Stomach smooth muscle (tissue), 2 donors: ENCODE results near the gene ZNF609.
"Not testable (repeated sequence)": the region's sequence is repeated elsewhere in the genome, so short reads cannot be mapped to it uniquely, and the experiment has no call there.

Experiments
- H3K27ac ChIP-seq: one replicate; pipeline ENCODE4 v1.7.0; 2013; ENCODE audit warnings: mild to moderate bottlenecking, low read length, inconsistent platforms
- H3K27me3 ChIP-seq, 2 donors: one replicate each; pipeline ENCODE4 v1.7.0; 2013; ENCODE audit warnings: low read length in 2 of 2; ENCODE audit not compliant: insufficient read depth in 2 of 2, control insufficient read depth in 1 of 2
- H3K36me3 ChIP-seq, 2 donors: one replicate each; pipeline ENCODE4 v1.7.0; 2013; ENCODE audit warnings: low read length in 2 of 2; ENCODE audit not compliant: control insufficient read depth in 2 of 2, insufficient read depth in 2 of 2
- H3K4me1 ChIP-seq: one replicate; pipeline ENCODE4 v1.7.0; 2013; ENCODE audit warnings: low read length; ENCODE audit not compliant: control insufficient read depth, insufficient read depth
- H3K4me3 ChIP-seq, 2 donors: one replicate each; pipeline ENCODE4 v1.7.0; 2013; ENCODE audit warnings: low read length in 2 of 2
- H3K9ac ChIP-seq, 2 donors: one replicate each; pipeline ENCODE4 v1.7.0; 2013; ENCODE audit warnings: low read length in 2 of 2, mild to moderate bottlenecking in 1 of 2
- H3K9me3 ChIP-seq, 2 donors: one replicate each; pipeline ENCODE4 v1.7.0; 2013; ENCODE audit warnings: low read length in 2 of 2; ENCODE audit not compliant: control insufficient read depth in 2 of 2
- donor health status: healthy.
- donor health status: Pancreatic carcinoma.

ZNF609 gene

DNA sequence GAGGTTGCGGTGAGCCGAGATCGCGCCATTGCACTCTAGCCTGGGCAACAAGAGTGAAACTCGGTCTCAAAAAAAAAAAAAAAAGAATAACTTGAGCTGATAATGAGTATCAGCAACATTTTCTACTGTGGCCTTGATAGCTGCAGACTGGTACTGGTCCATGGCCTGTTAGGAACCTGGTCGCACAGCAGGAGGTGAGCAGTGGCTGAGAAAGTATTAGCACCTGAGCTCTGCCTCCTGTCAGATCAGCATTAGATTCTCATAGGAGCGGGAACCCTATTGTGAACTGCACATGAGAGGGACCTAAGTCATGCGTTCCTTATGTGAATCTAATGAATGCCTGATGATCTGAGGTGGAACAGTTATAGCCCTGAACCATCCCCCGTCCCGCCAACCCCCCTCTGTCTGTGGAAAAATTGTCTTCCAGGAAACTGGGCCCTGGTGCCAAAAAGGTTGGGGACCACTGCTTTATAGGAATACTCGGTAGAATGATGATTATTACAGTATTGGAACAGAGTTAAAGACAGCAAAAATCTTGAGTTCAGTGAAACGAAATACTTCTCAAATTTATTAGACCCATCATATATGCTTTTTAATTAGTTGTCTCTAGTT, 126.0 kb downstream of the ZNF609 start:
- Histone ChIP-seq H3K36me3 (no peaks in the 10 kb centered on the region), H3K27me3 (no peaks in the 10 kb centered on the region), H3K4me3 (no peak overlapping the region), H3K27ac (no peak overlapping the region), H3K9me3 (no peaks in the 10 kb centered on the region), H3K4me1 (no peaks in the 10 kb centered on the region), H3K9ac (no peak overlapping the region)

GRCh38 chr15:64586984-64587383, 126.6 kb downstream of the ZNF609 start:
- no peak overlapping the region for H3K9ac ChIP-seq
- H3K4me3 ChIP-seq: no peak overlapping the region
- no peaks in the 10 kb centered on the region for H3K36me3 ChIP-seq
- no peak overlapping the region for H3K27ac ChIP-seq
- no peaks in the 10 kb centered on the region for H3K4me1 ChIP-seq
- no peaks in the 10 kb centered on the region for H3K9me3 ChIP-seq
- H3K27me3 ChIP-seq: no peaks in the 10 kb centered on the region

DNA sequence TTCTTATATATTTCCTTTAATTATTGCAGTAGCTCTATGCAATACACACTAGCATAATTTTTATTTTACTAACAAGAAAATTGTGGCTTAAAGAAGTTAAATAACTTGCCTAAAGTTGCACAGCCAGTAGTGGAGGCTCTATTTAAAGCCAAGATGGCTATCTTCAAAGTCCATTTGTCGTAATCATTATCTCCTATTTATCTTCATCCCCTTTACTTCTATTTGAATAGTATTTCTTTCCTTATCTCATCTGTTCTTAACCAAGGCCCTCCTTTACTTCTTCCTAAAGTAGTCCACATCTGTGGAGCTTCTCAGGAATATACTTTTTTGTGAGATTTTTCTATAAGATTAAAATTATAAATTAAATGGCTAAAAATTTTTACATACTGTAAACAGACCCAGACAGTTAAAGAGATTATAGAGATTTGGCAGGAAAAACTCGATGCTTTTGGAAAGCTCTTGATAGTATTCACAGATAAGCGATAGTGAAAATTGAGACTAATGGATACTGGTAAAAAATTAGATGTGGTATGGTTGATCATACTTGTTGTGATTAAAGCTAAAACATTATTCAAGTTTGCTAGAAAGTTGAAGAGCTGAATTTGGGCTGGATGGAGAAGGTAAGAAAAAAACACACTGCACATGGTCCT, 129.2 kb downstream of the ZNF609 start:
- Histone ChIP-seq H3K4me3 (no peak overlapping the region), H3K4me1 (no peaks in the 10 kb centered on the region), H3K27me3 (no peaks in the 10 kb centered on the region), H3K36me3 (no peaks in the 10 kb centered on the region), H3K9ac (no peak overlapping the region), H3K9me3 (no peaks in the 10 kb centered on the region), H3K27ac (no peak overlapping the region)

- not testable (repeated sequence) for H3K27ac ChIP-seq, H3K9me3 ChIP-seq, H3K36me3 ChIP-seq, H3K27me3 ChIP-seq, H3K9ac ChIP-seq, H3K4me1 ChIP-seq, H3K4me3 ChIP-seq
Observed at GRCh38 chr15:64592845-64593244, 132.5 kb downstream of the ZNF609 start.

- peak overlapping the region in 1 of 2 donors; percentile 22 for H3K9ac ChIP-seq
- peaks cover 8% of the 10 kb centered on the region for H3K4me1 ChIP-seq
- no peaks in the 10 kb centered on the region for H3K36me3 ChIP-seq
- H3K9me3 ChIP-seq: no peaks in the 10 kb centered on the region
- H3K4me3 ChIP-seq: peak overlapping the region in 1 of 2 donors; percentile 35
- no peak overlapping the region for H3K27ac ChIP-seq
- no peaks in the 10 kb centered on the region for H3K27me3 ChIP-seq
Observed at GRCh38 chr15:64596701-64597476, 136.5 kb downstream of the ZNF609 start.

DNA sequence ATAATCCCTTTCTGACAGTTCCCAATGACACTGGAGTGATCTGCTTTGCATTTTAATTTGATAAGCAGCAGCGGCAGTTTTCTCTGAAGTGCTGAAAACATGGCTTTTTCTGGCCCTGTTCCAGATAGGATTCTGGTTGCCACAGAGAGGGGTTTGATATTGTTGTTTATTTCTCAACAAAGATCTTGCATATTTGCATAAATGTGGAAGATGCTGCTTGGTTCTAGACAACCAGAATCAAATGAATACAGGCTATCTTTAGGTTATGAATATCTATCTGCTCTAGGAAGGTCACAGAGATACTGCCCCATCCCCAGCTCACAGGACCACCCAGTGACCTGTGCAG, 137.1 kb downstream of the ZNF609 start:
- Histone ChIP-seq H3K9me3 (no peaks in the 10 kb centered on the region), H3K4me1 (peaks cover 8% of the 10 kb centered on the region), H3K27ac (no peak overlapping the region), H3K27me3 (no peaks in the 10 kb centered on the region), H3K9ac (no peak overlapping the region), H3K36me3 (no peaks in the 10 kb centered on the region), H3K4me3 (peak overlapping the region in 1 of 2 donors; percentile 35)

GRCh38 chr15:64599226-64599625, 138.8 kb downstream of the ZNF609 start:
- Histone ChIP-seq H3K4me1 (peaks cover 8% of the 10 kb centered on the region), H3K9me3 (no peaks in the 10 kb centered on the region), H3K4me3 (no peak overlapping the region), H3K27ac (no peak overlapping the region), H3K27me3 (no peaks in the 10 kb centered on the region), H3K36me3 (no peaks in the 10 kb centered on the region), H3K9ac (no peak overlapping the region)

DNA sequence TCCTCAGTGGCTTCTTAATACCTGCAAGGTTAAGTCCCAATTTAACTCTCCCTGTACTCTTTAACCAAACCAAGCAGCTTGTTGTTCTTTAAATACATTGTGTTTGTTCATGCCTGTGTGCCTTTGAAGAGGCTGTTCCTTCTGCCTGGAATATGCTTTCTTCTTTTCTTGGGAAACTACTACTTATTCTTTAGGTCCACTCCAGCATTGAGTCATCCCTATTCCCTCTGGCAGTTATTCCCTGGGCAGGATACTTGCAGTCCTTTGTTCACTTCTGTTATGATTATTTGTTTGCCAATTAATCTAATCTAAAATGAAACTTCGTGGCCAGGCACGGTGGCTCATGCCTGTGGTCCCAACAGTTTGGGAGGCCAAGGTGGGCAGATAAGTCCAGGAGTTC, 139.3 kb downstream of the ZNF609 start:
- Histone ChIP-seq H3K36me3 (no peaks in the 10 kb centered on the region), H3K9me3 (no peaks in the 10 kb centered on the region), H3K27ac (no peak overlapping the region), H3K9ac (no peak overlapping the region), H3K27me3 (no peaks in the 10 kb centered on the region), H3K4me3 (no peak overlapping the region), H3K4me1 (peaks cover 8% of the 10 kb centered on the region)

- H3K4me3 ChIP-seq: no peak overlapping the region
- H3K36me3 ChIP-seq: no peaks in the 10 kb centered on the region
- peaks cover 8% of the 10 kb centered on the region for H3K4me1 ChIP-seq
- H3K27ac ChIP-seq: no peak overlapping the region
- no peaks in the 10 kb centered on the region for H3K27me3 ChIP-seq
- H3K9me3 ChIP-seq: no peaks in the 10 kb centered on the region
- no peak overlapping the region for H3K9ac ChIP-seq
Observed at GRCh38 chr15:64600794-64601193, 140.4 kb downstream of the ZNF609 start.

- no peak overlapping the region for H3K4me3 ChIP-seq
- no peak overlapping the region for H3K9ac ChIP-seq
- no peaks in the 10 kb centered on the region for H3K27me3 ChIP-seq
- no peaks in the 10 kb centered on the region for H3K36me3 ChIP-seq
- no peaks in the 10 kb centered on the region for H3K4me1 ChIP-seq
- no peaks in the 10 kb centered on the region for H3K9me3 ChIP-seq
- no peak overlapping the region for H3K27ac ChIP-seq
Observed at GRCh38 chr15:64604319-64604718, 143.9 kb downstream of the ZNF609 start.

DNA sequence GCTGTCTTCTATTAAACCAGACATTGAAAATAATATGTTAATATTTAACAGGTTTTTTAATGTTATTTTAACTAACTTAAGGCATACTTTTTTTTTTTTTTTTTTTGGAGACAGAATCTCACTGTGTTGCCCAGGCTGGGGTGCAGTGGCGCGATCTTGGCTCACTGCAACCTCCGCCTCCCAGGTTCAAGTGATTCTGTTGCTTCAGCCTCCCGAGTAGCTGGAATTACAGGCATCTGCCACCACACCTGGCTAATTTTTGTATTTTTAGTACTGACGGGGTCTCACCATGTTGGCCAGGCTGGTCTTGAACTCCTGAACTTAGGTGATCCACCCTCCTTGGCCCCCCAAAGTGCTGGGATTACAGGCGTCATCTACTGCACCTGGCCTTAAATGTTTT, 147.0 kb downstream of the ZNF609 start:
- not testable (repeated sequence) for H3K27me3 ChIP-seq, H3K9ac ChIP-seq, H3K9me3 ChIP-seq, H3K4me3 ChIP-seq, H3K27ac ChIP-seq, H3K36me3 ChIP-seq, H3K4me1 ChIP-seq
